C4-2B (cell line): ENCODE results near the gene USP36.

ENCODE experiments used
- H3K27ac ChIP-seq: fragments of 450-650 bp; 2 replicates; pipeline ENCODE4 v1.5.1; 2017
- CTCF ChIP-seq: fragments of 450-650 bp; conservative IDR thresholded peaks from 2 replicates; pipeline ENCODE4 v1.5.1; 2017; ENCODE audit warnings: mild to moderate bottlenecking
- ZFX ChIP-seq: fragments of 450-650 bp; IDR thresholded peaks from 2 replicates; pipeline ENCODE4 v1.6.1; 2017

USP36 gene

GRCh38 chr17:78774453-78774852, 66.2 kb downstream of the USP36 start:
- no peak overlapping the region for H3K27ac ChIP-seq
- TF ChIP-seq CTCF (no peak), ZFX (no peak)

GRCh38 chr17:78771758-78772382, 68.7 kb downstream of the USP36 start:
- no peak for TF ChIP-seq CTCF
- no peak for TF ChIP-seq ZFX

GRCh38 chr17:78769196-78769773, 71.3 kb downstream of the USP36 start:
- no peak for TF ChIP-seq ZFX
- no peak for TF ChIP-seq CTCF
- no peak overlapping the region for H3K27ac ChIP-seq

More at GRCh38 chr17:78771758-78772382, 68.7 kb downstream of the USP36 start:
- no peak overlapping the region for H3K27ac ChIP-seq

GRCh38 chr17:78767806-78768205, 72.8 kb downstream of the USP36 start:
- no peak overlapping the region; the same call in 1 of the 2 replicates for H3K27ac ChIP-seq
- TF ChIP-seq ZFX, result no peak
- no peak for TF ChIP-seq CTCF

GRCh38 chr17:78766743-78767294, 73.8 kb downstream of the USP36 start:
- peak overlapping the region; percentile 59 for H3K27ac ChIP-seq
- TF ChIP-seq ZFX, result no peak
- TF ChIP-seq CTCF, result no peak

- peak overlapping the region; percentile 59 for H3K27ac ChIP-seq
- no peak for TF ChIP-seq CTCF
- TF ChIP-seq ZFX, result no peak
Measured at GRCh38 chr17:78766225-78766624, 74.4 kb downstream of the USP36 start.

- H3K27ac ChIP-seq, result peak overlapping the region; percentile 59
- no peak for TF ChIP-seq CTCF
- TF ChIP-seq ZFX, result no peak
Measured at GRCh38 chr17:78765821-78766220, 74.8 kb downstream of the USP36 start.
